DMS79 treated with DMSO at 0.1 percent for 48 hours (cell line): ENCODE results near the gene SSBP4.

Source experiments
- DNase-seq: peaks from one replicate; lab custom pipeline; 2025; lab: John Stamatoyannopoulos, UW

Gene SSBP4

GRCh38 chr19:18433735-18434398, 14.7 kb downstream of the SSBP4 start:
- DNase-seq, result peak; percentile 22

DNA sequence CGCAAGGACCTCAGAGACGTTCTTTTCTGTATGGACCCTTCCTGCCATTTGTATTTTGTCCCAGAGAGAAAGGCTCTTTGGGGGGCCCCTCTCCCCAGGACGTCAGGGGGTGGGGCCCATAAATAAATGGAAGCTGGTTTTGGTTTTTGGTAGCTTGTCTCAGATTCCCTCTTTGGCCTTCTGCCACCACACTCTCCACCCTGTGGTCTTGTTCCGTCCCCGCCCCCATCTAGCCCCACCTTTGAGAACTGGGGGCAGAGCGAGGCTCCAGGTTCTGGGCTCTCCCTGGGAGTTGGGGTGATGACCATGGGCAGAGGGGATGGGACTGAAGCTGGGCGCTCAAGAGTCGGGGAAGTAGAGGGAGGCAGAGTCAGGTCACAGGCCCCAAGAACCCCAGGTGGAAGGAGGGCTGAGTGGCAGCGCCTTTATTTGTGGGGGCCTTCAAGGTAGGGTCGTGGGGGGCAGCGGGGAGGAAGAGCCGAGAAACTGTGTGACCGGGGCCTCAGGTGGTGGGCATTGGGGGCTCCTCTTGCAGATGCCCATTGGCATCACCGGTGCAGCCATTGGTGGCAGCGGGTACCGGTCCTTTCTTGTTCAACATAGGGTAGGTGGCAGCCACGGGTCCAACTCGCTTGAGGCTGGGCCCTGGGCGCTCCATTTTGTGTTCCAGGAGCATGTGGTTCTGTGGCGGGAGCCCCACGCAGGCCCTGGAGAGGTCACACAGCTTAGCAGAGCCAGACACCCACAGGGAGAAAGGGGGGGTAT, 15.4 kb downstream of the SSBP4 start:
- DNase-seq, result peak; percentile 20

DNA sequence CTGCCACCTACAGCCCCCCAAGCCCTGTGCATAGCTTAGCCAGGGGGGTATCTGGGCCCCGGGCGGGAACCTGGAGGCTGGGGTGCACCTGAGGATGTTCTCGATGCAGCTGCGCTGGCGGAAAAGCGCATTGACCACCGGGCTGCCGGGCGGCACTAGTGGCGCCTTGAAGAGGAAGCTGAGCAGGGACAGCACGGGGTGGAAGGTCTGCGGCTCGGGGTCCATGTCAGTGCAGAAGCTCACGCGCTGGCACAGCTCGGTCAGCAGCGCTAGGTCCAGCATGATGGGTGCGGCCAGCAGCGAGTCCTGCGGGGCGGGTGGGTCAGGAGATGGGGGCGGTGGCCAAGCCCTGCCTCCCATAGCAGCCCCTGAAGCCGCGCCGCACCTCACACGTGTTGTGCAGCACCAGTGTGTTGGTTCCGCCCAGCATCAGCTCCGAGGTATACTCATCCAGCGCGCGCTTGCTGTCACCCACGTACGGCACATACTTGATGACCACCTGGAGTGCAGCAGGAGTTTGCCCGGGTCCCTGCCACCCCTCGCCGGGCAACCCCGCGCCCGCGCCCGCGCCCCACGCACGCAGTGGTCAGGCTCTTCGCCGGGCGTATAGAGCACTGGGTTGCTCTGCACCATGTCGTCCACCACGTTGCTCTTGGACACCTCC, 16.1 kb downstream of the SSBP4 start:
- no peak for DNase-seq

- no peak for DNase-seq
Measured at GRCh38 chr19:18435842-18436670, 16.9 kb downstream of the SSBP4 start.

DNA sequence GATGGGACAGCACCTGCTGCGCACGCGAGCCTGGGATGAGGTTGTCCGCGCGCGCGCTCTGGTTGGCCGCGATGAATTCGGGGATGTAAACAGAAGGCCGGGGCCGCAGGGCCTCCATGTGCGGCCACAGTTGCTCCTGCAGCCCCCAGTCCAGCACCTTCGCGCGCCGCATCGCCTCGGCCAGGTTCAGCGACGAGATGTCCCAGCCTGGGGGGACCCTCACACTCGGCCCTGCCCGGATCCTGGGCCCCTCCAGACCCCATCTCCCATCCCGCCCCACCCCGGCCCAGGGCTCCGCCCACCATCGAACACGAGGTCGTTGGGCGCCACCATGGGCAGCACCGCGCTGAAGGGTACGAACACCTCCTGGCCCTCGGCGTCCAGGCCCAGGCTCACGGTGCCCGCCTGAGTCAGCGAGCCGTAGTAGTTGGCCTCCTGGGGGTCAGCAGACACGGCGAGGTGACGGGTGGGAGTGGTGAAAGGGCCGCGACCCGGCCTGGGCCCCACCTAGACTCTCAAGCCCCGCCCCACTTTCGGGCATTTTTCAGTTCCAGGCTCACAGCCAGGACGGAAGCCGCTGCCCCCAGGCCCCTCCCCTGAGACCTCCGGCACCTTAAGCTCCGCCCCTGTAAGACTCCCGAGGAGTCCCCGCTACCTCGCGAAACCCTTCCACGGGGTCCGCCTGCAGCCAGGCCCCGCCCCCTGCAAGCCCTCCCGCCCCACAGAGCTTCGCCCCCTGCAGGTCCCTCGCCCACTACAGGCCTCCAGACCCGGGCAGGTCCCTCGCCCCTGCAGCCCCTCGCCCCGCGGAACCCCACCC, 17.7 kb downstream of the SSBP4 start:
- DNase-seq, result peak; percentile 82

DNA sequence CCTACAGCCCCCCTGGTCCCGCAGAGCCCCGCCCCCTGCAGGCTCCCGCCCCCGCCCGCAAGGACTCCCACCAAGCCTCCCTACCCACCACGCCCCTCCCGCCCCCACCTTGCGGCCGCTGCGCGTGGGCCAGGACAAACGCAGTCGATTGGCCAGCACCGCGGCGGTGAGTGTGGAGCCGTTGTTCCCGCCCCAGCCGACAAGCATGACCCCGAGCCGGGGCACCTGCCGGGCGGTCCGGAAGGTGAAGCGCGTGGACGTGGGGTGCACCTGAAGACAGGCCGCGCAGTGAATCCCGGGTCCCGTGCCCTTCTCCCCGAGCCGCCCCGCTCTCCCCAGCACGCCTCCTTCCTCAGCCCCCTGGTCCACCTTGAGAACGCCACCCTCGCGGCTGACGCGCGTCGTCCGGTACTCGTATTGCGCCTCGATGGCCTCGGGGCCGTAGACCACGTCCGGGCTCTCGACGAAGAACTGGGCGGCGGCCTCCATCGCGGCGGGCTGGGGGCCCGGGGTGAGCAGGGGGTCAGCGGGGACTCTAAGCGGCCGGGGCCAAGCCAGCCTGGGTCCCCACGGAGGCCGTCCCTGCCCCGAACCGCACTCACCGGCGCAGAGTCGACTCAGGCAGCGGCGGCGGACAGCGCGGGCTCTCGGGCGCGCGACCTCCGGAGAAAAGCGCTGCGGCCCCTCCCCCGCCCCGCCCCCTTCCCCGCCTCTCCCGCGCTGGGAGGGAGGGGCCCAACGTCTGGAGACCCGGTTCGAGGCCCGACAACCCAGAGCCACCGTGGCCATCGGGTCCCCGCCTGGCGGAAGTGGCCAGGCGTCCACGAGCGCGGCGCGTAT, 18.5 kb downstream of the SSBP4 start, which contains the start of gene ISYNA1:
TSS of gene ISYNA1 (minus strand) at position 643 of the 840 bp plus-strand sequence. CDS start at position 489, 154 bp downstream.
- DNase-seq, result peak; percentile 50

- DNase-seq, result peak; percentile 26
Measured at GRCh38 chr19:18438331-18439024, 19.3 kb downstream of the SSBP4 start.

GRCh38 chr19:18439025-18439909, 20.1 kb downstream of the SSBP4 start:
- DNase-seq, result no peak

- no peak for DNase-seq
Measured at GRCh38 chr19:18439910-18440237, 20.7 kb downstream of the SSBP4 start.

DNA sequence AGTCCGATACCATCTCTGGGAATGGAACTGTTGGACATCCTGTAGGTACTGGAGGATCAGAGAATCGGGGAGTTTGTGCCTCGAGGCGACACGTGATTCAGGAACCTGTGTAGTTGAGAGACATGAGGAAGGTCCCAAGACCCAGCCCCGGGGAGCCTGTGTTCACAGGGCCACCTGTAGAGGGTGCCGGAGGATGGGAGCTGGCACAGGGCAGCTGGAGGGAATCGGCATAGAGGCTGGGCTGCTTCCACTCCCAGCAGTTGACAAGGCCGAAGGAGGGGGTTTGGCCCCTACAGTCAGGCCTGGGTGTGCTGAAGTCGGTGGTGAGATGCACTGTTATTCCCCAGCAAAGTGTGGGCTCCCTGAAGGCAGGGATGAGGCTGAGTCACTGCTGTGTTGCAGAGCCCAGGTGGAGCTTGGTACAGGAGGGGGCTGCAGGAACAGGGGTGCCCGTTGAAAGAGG, 21.2 kb downstream of the SSBP4 start:
- DNase-seq, result no peak

DNA sequence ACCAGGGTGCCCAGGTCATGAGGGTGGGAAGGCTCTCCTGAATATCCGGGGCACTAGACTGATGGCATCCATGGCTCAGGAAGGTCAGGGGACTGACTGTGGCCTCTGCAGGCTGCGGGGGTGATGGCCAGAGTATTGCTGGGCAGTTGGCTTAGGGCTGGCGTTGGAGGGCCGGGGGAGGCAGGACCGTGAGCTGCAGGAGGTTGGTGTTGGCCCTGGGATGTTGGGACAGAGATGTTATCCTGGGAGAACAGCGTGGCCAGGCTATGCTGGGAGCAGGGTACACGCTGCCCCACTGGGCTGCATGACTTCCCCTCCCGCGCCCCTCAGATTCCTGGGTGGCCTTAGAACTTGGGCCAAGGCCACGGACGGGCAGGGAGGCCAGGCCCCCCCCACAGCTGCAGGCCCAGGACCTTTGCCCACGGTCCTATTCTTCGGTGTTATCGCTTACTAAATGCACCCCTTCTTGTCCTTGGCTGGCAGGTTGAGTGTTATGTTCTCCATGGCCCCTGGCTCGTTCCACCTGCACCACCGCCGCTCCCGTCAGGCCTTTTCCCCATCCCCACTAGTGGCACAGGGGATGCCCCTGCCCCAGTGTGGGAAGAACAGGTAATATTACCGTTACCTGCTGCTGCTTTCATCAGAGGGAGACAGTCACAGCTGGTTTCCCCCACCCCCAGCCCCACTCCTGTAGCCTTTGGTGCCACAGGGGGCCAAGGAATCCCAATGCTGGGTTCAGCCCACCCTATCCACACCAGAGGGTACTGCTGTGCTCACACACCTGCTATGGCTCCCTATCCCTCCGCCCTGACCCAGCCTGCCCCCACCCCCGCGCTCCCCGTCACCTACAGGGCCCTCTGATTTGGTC, 22.0 kb downstream of the SSBP4 start:
- no peak for DNase-seq

DNA sequence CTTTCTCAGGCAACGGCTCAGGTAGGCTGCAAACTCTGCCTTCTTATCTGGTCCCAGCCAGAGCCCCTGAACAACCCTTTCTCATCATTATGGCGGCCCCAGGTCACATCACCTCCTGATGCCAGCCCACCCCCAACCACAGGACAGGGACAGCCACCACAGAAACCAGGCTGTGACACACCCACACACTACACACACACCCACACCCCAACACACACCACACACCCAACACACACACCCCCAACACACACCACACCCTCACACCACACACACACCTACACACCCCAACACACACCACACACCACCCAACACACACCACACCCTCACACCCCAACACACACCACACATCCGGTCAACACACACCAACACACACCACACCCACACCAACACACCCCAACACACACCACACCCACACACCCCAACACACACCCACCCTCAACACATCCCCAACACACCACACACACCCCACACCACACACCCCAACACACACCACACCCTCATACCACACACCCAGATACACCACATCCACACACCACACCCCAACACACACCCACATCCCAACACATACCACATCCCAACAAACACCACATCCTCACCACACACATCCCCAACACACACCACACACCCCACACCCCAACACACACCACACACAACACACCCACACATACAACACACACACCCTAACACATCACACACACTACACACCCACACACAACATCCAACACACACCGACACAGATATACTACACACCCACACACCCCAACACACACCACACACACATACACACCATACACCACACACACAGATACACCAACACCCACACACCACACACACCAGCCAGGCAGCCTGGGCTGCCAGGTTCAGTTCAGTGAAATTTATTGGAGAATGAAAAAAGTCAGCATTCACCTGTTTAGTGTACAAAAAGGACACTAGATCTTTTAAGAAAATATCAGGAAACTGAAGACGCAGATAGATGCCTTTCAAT, 22.9 kb downstream of the SSBP4 start:
- no peak for DNase-seq

- DNase-seq, result no peak
Measured at GRCh38 chr19:18442941-18443340, 23.7 kb downstream of the SSBP4 start.

GRCh38 chr19:18443406-18443805, 24.2 kb downstream of the SSBP4 start:
- no peak for DNase-seq

DNA sequence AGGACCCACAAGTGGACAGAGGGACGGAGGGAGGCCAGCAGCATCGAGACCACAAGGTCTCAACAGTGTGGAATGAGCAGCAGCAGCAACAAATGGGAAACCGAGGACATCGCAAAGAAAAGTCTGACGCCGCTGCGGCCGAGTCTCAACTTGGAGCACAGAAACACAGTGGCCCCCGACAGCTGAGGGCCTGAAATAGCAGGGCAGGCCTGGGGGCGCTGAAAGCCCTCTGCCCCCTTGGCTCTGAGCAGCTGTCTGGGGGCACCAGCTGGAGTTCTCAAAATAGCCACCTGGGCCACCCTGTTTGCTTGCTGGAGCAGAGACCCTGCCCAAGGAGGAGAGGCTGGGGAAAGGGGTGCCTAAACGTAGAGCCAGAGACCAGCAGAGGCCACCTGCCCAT, 24.6 kb downstream of the SSBP4 start:
- DNase-seq, result no peak

DNA sequence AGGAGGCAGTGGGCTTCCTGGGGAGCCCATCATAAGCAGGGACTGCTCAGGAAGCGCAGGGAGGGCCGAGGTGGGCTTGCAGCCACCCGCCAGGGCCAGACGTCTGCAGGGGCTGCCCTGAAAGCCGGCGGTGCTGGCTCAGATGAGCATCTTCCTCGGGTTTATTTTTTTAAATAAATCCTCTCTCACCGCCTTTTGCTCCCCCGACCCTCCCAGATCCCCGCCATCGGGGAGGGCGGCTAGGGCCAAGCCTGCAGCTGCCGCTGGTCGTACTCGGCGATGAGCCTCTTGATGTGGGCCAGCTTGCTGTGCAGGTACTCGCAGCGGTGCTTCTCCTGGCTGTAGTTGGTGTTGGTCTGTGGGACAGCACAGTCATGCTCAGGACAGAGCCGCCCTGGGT, 25.3 kb downstream of the SSBP4 start:
- DNase-seq, result no peak
